ENCODE data around the gene TP53I11. TPM values are rescaled to one million over a fixed set of nuclear protein-coding genes. Genes with fewer than 3 reads are reported as not detected.

The TP53I11 gene
- total and polyA plus RNA-seq, 9 of the 15 experiments (the other 6 are each of a cell fraction or from before 2014, with no cell fraction given): 0.14 to 2.5 (median 1.2) TPM; not detected in 2

- peak; percentile 54 for TF ChIP-seq PRDM10 (IDR thresholded peaks at IDR 0.05; ENCODE audit: partially characterized antibody)
- TF ChIP-seq DPF2 (IDR thresholded peaks at IDR 0.05): peak; percentile 24; the same call in 1 of the 2 replicates
- no peak for TF ChIP-seq MTF1 (CRISPR knock-in tag; IDR thresholded peaks at IDR 0.05; ENCODE audit: borderline replicate concordance)
- TF ChIP-seq EGR1 (conservative IDR thresholded peaks at IDR 0.05): peak; percentile 45
- TF ChIP-seq ID3 (CRISPR knock-in tag; IDR thresholded peaks at IDR 0.05): no peak
- peak; percentile 59; the same call in 1 of the 2 replicates for TF ChIP-seq ID3 (tag; IDR thresholded peaks at IDR 0.05)
- peak; percentile 40; the same call in 1 of the 2 replicates for TF ChIP-seq ZBTB7A (IDR thresholded peaks at IDR 0.05; ENCODE audit: borderline replicate concordance, control insufficient read depth, low read depth, low read length)
- TF ChIP-seq HLTF (IDR thresholded peaks at IDR 0.05): no peak
- no peak for TF ChIP-seq MITF (IDR thresholded peaks at IDR 0.05)
- TF ChIP-seq ARID1B (IDR thresholded peaks at IDR 0.05): peak; percentile 34; the same call in 1 of the 2 replicates
- no peak for TF ChIP-seq LARP7 (IDR thresholded peaks at IDR 0.05)
- no peak; the same call in 1 of the 2 replicates for TF ChIP-seq PHF8 (IDR thresholded peaks at IDR 0.05; ENCODE audit: borderline replicate concordance, low read length)
- no peak for TF ChIP-seq NFE2 (IDR thresholded peaks at IDR 0.05; ENCODE audit: low read depth)
- TF ChIP-seq KAT7 (CRISPR knock-in tag; IDR thresholded peaks at IDR 0.05; ENCODE audit: borderline replicate concordance): no peak
- TF ChIP-seq HDAC3 (IDR thresholded peaks at IDR 0.05; ENCODE audit: borderline replicate concordance, partially characterized antibody): no peak
- TF ChIP-seq EHMT2 (IDR thresholded peaks at IDR 0.05): no peak
- TF ChIP-seq ZNF41 (CRISPR knock-in tag; conservative IDR thresholded peaks at IDR 0.05): no peak
- TF ChIP-seq TFAP4 (CRISPR knock-in tag; IDR thresholded peaks at IDR 0.05; ENCODE audit: borderline replicate concordance): peak; percentile 91
- no peak for TF ChIP-seq ZFPM2 (CRISPR knock-in tag; IDR thresholded peaks at IDR 0.05)
- no peak for TF ChIP-seq NFATC3 (IDR thresholded peaks at IDR 0.05)
- peak; percentile 52 for TF ChIP-seq CBFA2T3 (IDR thresholded peaks at IDR 0.05)
- TF ChIP-seq SMARCA4 (IDR thresholded peaks at IDR 0.05): peak; percentile 41; the same call in 1 of the 2 replicates
- no peak for TF ChIP-seq HMG20B (CRISPR knock-in tag; IDR thresholded peaks at IDR 0.05)
These were observed 4.5 kb upstream of the TP53I11 start (continued) for GRCh38 chr11:44955015-44955738.

Data from K562 (cell line).